HG03439 (cell line): ENCODE measurements around the gene XPR1.

Experiments
- ATAC-seq: cut with Tn5 transposase; IDR thresholded peaks from one replicate; pipeline ENCODE4 v1.9.1; 2021; ENCODE audit warnings: mild to moderate bottlenecking, moderate library complexity; ENCODE audit not compliant: unreplicated experiment

The XPR1 gene

GRCh38 chr1:180927348-180927747 is 295.5 kb downstream of the XPR1 start:
- no peak for ATAC-seq

GRCh38 chr1:180927841-180928240 is 296.0 kb downstream of the XPR1 start:
- ATAC-seq, result no peak

- no peak for ATAC-seq
These were observed 296.8 kb downstream of the XPR1 start for GRCh38 chr1:180928331-180929230.

- ATAC-seq, result no peak
These were observed 297.6 kb downstream of the XPR1 start for GRCh38 chr1:180929389-180929788.

- no peak for ATAC-seq
These were observed 298.9 kb downstream of the XPR1 start for GRCh38 chr1:180930687-180931086.

GRCh38 chr1:180931529-180931928 is 299.7 kb downstream of the XPR1 start:
- ATAC-seq, result no peak

- no peak for ATAC-seq
These were observed 300.6 kb downstream of the XPR1 start for GRCh38 chr1:180932378-180932777.

- ATAC-seq, result no peak
These were observed 301.3 kb downstream of the XPR1 start for GRCh38 chr1:180933141-180933540.

- no peak for ATAC-seq
These were observed 302.7 kb downstream of the XPR1 start for GRCh38 chr1:180934563-180934962.

GRCh38 chr1:180935326-180936109 is 303.7 kb downstream of the XPR1 start:
- ATAC-seq, result no peak

- no peak for ATAC-seq
These were observed 304.5 kb downstream of the XPR1 start for GRCh38 chr1:180936110-180937011.

- ATAC-seq, result no peak
These were observed 305.2 kb downstream of the XPR1 start for GRCh38 chr1:180937012-180937372.

- ATAC-seq, result no peak
These were observed 305.9 kb downstream of the XPR1 start for GRCh38 chr1:180937624-180938225.

GRCh38 chr1:180939073-180939710 is 307.4 kb downstream of the XPR1 start:
- ATAC-seq, result no peak

GRCh38 chr1:180939711-180940103 is 307.9 kb downstream of the XPR1 start:
- no peak for ATAC-seq
